ENCODE data around the gene SLC26A6.

GRCh38 chr3:48651771-48652170 is 16.5 kb upstream of the SLC26A6 start:
- TF ChIP-seq SNRNP70 (IDR thresholded peaks at IDR 0.05; ENCODE audit: low read depth, low read length) (no peak), TSC22D2 (CRISPR knock-in tag; IDR thresholded peaks at IDR 0.05; ENCODE audit: borderline replicate concordance) (no peak)

Measured in HepG2 (cell line).